ENCODE results near the gene VAT1.
"Not testable (repeated sequence)": the region's sequence is repeated elsewhere in the genome, so short reads cannot be mapped to it uniquely, and the experiment has no call there.

The VAT1 gene

DNA sequence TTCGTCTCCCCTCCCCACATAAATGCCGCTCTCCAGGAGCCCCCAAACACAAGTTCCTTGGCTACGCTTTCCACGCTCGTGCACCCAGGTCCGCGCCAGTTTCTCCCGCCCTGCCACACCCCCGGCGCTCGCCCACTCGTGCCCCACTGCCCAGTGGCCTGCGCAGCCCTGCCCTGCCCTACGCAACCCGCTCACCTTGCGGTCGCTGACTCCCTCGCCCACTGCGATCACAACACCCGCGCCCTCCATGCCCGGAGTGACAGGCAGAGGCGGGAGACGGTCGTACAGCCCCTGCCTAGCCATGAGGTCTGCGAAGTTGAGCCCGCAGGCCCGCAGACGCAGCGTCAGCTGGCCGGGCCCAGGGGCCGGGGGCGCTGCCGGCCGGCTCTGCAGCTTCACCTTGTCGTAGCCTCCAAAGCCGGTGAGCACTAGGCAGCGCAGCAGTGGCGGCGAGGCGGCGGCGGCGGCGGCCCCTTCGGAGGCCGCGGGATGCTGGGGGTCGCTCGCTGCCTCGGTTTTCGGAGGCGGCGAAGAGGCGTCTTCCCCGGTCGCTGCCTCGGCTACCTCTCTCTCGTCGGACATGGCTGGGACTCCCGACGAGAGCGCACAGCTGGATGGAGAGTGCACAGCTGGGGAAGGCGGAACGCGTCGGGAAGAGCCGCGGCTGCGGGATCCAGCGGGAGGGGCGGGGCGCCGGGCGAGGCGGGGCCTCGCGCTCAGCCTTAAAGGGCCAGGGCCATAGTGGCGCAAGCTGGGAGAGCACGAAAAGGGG, at the start of gene VAT1:
TSS of gene VAT1 (minus strand) at position 645 of the 772 bp plus-strand sequence. CDS start at position 582, 63 bp downstream.
- peak; percentile 45 for DNase-seq (ENCODE audit: low spot score)

DNA sequence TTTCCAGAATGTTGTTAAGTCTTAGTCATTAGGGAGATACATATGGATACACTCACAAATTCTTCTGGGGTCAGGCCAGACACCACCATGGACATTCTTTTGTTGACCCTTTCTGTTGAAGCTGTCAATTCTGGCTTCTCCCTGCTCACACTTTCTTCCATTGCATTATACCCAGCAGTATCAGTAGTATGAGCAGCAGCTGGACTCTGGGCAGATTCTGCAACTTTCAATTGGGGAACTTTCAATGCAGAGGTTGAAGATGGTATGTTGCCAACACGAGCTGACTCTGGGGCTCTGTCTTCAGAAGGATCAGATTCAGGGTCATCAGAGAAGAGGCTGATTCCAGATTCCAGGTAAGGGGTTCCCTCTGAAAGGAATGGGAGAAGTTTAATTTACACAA, 48.7 kb upstream of the VAT1 start:
- no peak for DNase-seq (ENCODE audit: low spot score)

DNA sequence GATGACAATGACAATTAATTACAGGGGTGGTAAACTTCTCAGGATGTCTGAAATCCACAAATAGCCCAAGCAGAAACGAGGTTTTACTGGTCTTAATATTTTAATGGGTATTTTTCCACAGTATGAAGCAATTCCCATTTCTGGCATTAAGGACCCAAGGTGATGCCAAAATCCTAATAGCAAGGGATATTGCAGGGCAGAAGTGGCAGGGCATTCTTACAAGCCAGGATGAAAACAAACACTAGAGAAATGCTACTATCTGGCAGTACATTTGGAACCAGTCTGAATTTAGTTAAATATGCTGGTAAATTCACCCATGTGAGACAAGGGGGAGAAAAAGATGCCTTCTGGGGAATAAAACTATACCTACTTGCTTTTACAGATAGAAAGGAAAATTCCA, 48.1 kb upstream of the VAT1 start:
- DNase-seq (ENCODE audit: low spot score) = no peak

DNA sequence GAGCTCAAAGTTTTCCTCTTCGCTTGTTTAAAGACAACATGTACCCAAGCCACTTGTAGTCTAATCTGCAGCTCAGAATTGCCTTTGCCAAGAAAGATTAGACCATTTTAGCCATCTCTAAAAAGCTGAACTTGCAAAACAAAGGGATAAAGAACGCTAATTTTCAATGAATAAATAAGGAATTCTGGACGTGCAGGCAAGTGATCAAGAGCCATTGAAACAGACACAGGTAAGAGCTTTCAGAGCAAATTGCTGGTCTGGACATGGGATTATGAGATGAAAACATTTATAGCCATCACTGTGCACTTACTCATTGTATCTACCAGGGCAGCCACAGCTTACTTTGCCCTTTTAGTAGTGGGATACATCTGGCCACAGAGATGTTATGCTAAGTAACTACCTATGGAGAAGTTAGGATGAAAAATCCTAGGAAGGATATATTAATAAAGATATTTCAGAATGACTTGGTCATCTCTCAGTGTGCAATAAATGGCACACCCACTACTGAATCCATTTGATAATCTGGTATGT, 47.2 kb upstream of the VAT1 start:
- no peak for DNase-seq (ENCODE audit: low spot score)

DNA sequence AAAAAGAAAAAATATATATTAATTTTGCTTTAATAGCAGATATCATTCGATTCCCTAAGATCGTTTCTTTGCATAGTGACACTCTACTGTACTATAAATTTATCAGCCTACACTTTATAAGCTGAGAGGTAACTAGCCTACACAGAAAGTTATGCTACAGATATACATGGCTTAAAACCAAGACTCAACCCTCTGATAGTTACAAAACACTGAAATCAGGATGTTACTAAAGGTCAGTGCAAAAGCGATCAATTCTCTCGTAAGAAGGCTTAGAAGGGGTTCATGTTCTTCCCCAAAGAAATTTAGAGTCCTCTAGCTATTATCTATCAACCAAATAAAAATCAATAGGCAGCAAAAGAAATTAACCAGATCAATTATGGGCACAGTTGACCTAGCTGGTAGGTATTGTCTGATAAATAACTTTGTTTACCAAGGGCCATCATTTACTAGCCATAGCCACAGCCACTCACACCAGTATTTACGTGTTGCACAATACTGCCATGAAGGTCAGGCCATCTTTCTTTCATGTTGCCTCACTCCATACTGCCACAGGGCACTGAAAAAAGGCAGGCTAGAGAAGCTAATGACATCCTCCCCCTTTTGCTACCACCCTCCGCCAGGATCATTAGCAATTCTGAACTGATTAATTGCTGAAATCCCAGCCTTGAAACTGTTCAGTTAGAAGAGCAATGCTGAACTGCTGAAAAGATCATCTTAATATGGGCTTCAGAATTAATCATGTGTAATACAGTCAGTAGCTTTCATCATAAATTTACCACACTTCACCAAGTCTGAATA, 46.6 kb upstream of the VAT1 start:
- no peak for DNase-seq (ENCODE audit: low spot score)

DNA sequence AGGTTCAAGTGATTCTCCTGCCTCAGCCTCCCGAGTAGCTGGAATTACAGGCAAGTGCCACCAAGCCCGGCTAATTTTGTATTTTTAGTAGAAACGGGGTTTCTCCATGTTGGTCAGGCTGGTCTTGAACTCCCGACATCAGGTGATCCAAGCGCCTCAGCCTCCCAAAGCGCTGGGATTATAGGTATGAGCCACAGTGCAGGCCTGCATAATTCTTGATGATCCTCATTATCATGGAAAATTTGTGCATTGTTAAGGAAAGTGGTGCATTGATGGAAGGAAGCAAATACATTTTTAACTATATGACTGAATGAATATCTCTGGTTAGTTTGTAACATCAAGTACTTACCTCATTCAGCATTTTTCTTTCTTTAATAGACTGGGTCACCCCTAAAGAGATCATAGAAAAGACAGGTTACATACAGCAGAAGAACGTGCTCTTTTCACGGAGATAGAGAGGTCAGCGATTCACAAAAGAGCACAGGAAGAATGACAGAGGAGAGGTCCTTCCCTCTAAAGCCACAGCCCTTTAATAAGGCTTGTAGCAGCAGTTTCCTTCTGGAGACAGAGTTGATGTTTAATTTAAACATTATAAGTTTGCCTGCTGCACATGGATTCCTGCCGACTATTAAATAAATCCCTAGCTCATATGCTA, 40.9 kb upstream of the VAT1 start:
- no peak for DNase-seq (ENCODE audit: low spot score)

DNA sequence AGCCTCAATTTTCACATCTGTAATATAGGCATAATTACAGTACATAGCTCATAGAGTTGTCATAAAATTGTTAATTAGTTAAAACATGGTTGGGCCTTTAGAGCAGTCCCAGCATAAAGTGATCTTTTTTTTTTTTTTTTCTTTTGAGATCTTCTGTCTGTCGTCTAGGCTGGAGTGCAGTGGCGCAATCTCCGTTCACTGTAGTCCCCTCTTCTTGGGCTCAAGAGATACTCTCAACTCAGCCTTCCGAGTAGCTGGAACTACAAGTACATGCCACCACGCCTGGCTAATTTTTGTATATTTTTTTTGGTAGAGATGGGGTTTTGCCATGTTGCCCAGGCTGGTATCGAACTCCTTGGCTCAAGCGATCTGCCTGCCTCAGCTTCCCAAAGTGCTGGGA, 33.9 kb upstream of the VAT1 start:
- no peak for DNase-seq (ENCODE audit: low spot score)

DNA sequence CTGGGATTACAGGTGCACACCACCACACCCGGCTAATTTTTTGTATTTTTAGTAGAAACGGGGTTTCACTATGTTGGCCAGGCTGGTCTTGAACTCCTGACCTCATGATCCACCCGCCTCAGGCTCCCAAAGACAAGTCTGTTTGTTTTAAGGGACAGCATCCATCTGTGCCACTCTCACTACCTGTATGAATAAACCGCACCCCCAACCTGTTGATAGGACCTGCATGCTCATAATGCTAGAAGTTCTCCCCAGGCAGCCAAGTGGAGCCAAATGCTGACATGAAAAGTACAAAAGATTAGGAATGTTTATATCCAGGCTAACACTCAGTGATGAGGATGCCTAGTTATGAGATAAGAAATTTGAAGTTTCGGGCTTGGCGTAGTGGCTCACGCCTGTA, 30.8 kb upstream of the VAT1 start:
- not testable (repeated sequence) for DNase-seq (ENCODE audit: low spot score)

DNA sequence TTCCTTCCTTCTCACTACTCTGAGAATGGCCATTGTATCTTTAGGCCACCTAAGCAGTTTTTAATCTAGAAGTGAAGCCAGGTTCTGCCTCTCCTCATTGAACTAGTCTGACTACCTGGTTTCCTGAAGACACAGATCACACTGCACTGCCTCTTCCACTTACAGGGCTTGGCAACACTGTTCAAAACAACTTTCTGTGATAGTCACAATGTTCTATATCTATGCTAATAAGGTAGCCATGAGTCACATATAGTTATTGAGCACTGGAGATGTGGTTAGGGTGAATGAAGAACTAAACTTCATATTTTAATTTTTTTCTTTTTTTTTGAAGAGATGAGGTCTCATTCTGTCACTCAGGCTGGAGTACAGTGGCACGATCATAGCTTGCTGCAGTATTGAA, 29.8 kb upstream of the VAT1 start:
- no peak for DNase-seq (ENCODE audit: low spot score)

DNA sequence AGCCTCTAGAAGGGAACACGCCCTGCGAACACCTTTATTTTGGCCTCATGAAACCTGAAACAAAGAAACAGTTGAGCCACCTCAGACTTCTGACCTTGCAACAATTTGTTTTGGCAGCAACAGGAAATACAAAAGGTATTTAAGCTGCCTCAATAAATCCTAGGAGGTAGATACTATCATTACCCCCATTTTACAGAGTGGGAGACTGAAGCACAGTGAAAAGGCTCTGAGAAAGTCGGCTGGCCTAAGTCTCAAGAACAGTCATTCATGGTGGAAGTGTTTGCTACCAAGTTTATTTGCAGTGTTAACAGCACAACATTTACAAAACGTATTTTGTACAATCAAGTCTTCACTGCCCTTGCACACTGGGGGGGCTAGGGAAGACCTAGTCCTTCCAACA, 21.8 kb upstream of the VAT1 start:
- no peak for DNase-seq (ENCODE audit: low spot score)

DNA sequence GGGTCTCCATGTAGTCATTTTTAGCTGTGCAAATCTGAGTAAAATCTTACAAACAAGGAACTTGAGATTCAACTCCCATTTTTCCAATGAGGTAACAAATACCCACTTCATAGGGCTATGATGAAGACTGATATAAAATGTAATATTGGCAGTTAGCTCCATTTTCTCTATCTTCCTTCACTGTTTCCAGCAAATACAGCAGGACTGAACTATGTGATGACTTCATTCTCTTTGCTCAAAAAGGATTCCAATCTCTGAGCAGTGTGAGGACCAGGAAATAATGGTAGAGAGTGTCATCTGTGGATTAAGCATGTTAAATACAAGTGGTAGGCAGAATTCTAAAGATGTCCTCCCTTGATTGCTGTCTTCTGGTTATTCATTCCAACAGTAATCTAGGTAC, 21.1 kb upstream of the VAT1 start:
- DNase-seq (ENCODE audit: low spot score) = no peak

DNA sequence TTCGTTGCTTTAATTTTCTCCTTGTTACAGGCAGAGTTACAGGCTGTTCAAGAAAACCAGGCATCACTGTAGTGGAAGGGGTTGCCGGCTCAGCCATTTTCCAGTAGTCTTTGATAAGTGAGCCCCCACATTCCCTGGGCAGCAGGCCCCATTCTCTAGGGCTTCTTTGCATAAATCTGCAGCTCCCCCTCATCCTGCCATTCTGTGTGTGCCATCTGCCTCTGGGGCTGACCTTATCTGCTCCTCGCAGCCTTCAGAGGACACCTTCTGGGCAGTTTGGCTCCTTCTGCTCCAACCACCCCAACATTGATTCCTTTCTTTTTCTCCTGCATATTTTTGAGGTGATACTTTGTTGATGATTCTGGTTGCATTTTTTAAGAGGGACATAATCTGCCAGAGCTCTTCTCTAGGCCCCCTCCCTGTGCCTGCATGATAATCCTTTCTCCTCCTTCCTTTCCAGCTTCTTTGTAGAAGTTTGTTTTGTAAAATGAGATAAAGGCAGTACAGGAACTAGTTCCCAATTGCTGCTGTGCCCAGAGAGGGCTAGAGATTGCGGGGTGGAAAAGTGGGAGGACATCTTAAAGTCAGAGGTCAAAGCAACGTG, 19.9 kb upstream of the VAT1 start:
- no peak for DNase-seq (ENCODE audit: low spot score)

DNA sequence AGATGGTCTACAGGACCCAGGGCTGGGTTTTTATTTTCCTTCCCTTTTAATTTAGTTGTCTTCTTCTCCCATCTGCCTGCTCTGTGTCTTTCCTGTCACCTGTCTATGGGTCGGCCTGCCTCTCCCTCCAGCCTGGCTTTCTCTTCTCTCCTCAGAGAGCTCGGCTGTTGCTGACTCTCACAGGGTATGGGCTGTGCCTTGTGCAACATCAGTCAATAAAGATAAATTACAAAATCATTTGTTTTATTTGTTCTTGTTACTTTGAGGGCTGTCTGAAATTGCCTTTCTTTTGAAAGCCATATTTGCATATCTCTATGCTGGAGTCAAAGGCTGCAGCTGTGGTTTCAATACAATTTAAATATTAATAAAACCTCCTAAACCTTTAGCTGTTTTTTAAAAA, 18.5 kb upstream of the VAT1 start:
- no peak for DNase-seq (ENCODE audit: low spot score)

DNA sequence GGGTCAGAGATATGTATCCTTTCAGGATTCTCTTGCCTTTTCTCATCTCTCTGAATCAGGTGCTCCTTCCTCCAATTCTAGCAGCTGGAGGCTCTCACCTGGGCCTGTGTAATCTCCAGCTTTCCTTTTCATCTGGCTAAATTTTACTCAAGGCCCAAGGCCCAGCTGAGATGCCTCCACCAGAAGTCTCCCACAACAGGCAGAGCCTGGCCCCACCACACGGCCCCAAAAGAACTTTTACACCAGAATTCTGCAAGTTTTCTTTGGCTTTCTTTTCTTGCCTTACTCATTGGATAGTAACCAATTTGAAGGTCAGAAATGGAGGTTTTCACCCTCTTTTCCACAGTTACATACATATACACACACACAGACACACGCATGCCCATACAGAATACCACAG, 17.5 kb upstream of the VAT1 start:
- no peak for DNase-seq (ENCODE audit: low spot score)

DNA sequence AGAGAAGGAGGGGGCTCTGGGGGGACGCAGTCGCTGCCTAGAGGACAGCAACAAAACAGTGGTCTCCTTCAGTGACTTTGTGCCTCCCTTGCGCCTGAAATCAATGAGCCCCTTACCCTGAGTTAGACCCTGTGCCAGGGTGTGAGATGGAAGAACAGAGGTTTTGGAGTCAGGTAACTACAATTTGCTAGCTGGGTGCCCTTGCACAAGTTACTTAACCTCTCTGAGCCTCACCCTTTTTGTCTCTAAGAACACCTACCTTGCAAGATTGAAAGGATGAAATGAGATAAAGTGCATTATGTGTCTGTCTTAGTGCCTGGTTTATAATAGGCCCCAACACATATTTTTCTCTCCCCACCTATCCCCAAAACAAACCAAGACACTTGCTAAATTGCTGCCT, 12.7 kb upstream of the VAT1 start:
- no peak for DNase-seq (ENCODE audit: low spot score)

DNA sequence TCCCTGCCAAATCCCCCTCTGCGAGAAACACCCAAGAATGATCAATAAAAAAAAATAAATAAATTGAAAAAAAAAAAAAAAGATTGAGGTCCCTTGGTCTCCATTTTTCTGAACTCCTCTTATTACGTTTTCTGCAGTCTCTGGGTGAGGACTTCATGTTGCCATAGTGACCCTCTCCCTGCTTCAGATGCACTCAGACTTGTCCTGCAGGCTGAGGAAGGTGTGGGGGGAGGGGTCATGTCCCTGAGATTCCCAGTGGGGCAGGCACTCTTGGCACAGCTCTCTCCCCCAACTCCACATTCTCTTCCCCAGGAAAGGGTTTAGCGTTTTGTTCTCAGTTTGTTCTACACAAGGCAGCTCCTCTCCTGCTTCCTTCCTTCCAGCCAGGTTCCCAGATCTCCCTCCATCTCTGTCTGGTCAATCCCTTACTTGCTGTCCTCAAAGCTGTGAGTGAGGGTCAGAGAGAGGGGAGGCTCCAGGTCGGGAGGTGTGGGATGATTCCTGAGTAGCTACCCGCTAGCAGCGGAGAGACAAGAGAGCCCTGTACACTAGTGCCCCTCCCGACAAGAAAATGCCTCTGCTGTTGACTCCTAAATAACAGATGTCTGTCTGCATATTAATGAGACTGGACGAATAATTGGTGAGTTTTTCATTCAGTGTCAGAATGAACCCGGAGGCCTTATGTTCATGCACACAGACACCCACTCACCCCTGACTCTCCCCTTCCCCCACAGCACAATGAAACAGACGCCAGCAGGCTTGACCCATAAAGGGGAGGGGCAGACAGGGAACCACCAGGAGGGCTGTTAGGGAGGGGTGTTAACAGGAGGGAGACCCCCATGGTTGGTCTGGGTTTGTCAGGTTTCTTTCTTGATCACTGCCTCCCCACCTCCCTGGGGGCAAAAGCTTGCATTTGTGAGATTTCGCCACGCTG, 12.0 kb upstream of the VAT1 start:
- DNase-seq (ENCODE audit: low spot score) = no peak

DNA sequence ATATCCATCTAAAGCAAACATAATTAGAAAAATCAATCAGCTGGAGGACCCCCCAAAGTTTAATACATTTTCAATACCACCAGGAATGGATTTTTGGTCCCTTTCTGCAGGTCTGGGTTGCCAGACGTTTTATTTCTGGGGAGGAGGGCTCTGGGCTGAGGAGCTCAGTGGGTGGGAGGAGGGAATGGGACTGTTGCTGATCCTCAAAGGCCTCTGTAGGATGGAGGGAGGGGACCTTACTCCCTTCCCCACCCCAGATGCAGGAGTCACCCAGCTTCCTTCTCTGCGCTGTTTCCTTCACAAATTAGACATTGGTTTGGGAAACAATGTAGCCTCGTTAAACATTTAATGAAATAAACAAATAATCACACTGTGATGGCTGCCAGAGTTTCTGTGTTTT, 9.5 kb upstream of the VAT1 start:
- DNase-seq (ENCODE audit: low spot score) = no peak

DNA sequence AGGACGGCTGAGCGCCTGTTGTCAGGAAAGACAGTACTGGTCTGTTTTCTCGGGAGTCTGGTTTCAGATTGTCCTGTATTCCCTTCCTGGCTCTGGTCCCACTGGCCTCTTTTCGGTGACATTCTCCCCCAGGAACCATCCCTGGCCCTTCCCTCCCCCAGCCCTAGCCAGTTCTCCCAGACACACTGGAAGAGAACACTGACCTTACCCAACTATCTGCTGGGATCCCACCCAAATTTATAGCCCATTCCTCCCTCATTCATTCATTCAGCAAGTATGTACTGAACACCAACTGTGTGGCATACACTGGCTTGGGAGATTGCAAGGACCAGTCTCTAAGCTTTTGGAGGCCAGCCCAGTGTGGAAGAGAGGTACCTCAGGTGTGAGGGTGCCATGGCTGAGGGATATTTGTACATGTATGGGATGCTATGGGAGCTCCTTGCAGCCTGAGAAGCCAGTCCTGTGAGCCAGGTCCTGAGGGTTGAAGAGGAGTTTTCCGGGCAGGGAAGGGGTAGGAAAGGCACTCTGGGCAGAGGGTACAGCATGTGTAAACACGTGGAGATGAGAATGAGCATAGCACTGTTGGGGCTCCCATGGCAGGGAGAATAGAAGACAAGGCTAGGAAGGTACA, 8.1 kb upstream of the VAT1 start:
- no peak for DNase-seq (ENCODE audit: low spot score)

DNA sequence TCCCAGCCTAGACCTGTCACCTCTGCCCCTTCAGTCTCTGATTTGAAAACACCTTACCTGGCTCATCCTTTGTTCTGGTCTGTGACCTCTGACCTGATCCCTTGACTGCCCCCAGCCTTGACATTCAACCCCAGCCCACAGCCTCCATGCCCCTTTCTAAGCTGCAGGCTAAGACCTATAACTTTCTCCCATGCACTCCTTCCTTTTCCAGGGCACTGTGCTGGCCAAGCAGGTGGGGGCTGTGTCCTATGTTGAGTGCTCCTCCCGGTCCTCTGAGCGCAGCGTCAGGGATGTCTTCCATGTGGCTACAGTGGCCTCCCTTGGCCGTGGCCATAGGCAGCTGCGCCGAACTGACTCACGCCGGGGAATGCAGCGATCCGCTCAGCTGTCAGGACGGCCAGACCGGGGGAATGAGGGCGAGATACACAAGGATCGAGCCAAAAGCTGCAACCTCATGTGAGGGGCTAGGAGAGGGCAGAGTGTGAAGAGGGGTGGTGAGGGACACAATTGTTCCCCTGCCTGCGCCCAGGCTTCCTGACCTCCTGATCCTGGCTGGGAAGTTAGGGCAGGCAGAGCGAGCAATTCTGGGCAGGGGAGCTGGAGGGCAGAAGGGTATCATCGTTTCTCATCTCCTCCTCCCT, 6.2 kb upstream of the VAT1 start:
- no peak for DNase-seq (ENCODE audit: low spot score)

Measured in hematopoietic multipotent progenitor cell treated with erythropoietin and hydrocortisone succinate and interleukin-3 and kit ligand, for 17 days (in vitro differentiated cells).